Measurements from ENCODE around the gene GMPR. TPM values are rescaled to one million over a fixed set of nuclear protein-coding genes. Genes with fewer than 3 reads are reported as not detected.

The GMPR gene
- polyA plus RNA-seq (2013, experiment 1 of 2; ENCODE audit: insufficient read length): 1.5 TPM
- polyA plus RNA-seq (2013, experiment 2 of 2; ENCODE audit: insufficient read length): 2.9 TPM

DNA sequence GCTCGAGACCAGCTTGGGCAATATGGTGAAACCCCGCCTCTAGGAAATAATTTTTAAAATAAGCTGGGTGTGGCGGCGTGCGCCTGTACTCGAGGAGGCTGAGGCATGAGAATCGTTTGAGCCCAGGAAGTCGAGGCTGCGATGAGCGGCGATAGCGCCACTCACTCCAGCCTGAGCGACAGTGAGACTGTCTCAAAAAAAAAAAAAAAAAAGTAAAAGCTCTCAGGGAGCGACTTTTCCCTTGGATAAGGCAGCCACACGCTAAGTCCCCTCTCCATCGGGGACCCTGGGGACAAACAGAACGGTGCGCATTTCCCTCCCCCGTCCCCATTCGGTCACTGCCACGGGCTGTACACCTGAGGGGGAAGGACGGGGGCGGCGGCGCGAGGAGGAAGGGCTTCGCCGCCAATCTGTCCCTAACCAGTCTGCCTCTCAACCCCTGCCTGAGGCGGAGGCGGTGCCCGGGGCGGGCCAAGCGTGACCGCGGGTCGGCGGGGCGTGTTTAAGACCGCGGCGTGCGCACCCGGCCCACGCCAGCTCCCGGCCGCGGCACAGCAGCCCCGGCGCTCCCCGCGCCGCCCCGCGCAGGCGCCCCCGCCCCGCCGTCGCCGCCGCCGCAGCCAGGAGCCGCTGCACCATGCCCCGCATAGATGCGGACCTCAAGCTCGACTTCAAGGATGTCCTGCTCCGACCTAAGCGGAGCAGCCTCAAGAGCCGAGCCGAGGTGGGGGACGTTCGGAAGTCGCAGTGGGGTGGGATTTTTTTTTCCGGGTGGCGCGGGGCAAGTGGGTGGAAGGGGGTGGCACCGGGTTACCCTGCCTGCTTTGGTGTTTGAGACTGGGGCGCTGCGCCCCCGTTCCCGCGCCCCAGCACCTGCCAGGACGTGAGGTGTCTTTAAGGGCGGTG, at the start of gene GMPR:
Gene GMPR (plus strand): TSS at position 531 of the 906 bp plus-strand sequence. CDS start 107 bp downstream, at position 638.
- peak; percentile 42 for DNase-seq

DNA sequence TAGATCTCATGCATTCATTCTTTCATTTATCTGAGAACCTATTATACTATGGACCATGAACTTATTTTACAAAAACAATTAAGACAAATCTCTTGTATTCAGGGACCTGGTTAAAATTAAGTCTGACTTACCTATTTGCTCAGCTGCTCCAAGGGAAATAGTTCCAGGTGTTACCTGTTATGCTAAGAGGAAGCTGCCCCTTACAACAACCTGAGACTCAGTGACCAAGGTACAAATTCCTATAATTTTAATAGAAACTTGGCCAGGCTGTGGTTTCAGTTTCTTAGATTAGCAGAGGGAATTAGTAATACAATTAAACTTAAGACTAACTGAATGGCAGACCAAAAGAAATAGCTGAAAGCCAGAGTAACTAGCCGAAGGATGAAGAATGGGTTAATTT, 48.2 kb upstream of the GMPR start:
- no peak for DNase-seq

DNA sequence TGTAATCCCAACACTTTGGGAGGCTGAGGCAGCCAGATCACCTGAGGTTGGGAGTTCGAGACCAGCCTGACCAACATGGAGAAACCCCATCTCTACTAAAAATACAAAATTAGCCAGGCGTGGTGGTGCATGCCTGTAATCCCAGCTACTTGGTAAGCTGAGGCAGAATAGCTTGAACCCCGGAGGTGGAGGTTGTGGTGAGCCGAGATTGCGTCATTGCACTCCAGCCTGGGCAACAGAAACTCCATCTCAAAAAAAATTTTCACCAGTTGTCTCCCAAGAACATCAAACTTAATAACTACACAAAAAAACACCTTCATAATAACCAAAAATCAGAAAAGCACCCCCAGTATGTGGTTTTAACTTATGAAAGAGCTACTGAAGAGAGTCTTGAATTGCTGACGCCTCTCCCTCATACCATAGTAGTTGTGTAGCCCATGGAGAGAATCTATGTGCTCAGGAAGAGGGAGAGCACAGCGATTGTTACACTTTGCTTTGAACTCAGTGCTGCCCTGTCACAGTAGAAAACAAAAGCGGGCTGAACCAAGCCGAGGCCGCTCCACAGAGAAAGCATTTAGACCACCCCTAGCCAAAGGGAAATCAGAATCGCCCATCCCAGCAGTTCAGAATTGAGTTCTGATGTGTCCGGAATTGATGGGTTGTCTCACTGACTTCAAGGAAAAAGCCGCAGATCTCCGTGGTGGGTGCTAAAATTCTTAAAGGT, 42.0 kb upstream of the GMPR start:
- no peak for DNase-seq

DNA sequence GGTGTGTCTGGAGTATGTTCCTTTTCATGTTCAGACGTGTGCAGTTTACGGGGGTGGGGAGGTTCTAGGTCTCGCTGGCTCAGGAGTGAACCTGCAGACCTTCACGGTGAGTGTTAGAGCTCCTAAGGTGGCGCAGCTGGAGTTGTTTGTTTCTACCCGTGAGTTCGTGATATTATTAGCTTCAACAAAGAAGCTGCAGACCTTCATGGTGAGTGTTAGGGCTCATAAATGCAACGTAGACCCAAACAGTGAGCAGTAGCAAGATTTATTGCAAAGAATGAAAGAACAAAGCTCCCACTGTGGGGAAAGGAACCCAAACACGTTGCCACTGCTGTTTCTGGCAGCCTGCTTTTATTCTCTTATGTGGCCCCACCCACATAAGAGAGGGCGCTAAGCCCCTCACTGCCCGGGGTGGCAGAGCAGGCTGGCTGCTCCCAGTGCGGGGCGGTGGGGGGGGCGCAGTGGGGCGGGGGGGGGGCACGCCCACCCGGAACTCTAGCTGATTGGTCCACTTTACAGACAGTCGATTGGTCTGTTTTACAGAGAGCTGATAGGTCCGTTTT, 41.3 kb upstream of the GMPR start:
- no peak for DNase-seq

DNA sequence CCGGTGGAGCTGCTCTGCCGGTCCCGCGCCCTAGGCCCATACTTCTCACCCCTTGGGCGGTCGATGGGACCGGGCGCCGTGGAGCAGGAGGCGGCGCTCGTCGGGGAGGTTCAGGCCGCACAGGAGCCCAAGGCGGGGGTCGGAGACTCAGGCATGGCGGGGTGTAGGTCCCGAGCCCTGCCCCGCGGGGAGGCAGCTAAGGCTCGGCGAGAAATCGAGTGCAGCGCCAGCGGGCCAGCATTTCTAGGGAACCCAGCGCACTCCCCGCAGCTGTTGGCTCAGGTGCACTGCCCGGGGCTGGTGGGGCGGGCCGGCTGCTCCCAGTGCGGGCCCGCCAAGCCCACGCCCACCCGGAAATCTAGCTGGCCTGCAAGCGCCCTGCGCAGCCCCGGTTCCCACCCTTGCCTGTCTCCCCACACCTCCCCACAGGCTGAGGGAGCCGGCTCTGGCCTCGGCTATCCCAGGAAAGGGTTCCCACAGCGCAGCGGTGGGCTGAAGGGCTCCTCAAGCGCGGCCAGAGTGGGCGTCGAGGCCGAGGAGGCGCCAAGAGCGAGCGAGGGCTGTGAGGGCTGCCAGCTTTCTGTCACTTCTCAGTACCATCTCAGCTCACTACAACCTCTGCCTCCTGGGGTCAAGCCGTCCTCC, 40.2 kb upstream of the GMPR start:
- DNase-seq: no peak

DNA sequence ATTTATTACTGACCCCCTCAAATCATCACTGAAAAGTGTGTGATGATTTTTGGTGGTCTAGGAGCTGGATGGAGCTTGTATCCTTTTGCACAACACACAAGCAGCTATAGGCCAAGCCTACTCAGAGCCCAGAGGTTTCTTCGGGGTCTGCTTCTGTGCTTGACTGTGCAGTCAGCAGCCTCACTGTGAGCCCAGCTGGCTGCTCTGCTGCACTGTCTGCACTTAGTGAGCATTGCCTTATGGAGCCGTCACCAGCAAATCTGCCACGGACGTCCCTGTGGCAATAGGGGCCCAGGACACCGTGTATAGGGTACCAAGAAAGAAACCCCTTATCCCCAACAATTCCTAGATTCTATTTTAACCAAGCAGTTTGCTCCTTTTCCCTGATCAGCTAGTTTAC, 38.6 kb upstream of the GMPR start:
- DNase-seq: no peak

DNA sequence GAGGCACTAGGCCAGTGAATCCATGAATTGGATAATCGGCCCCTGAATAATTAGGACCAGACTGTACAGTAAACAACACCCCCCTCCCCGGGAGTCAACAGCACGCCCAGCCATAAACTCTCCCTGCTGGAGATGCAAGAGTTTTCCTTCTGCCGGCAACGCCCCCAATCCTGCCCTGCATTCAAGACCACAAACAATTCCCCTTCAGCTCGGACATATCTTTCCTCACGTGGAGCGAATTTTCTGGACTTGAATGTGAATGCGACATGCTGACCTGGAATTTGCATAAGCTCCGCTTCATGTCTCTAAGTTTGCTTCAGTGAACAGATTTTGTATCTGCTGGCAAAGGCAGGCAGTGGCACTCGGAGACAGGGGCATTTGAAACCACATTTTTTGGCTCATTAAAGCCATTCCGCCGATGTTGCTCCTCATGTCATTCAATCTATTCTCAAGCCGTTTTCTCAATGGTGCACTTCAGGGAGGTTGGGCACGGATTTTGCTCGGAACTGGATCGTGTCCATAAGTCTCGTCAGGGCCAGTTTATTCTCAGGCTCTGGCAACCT, 38.0 kb upstream of the GMPR start:
- peak; percentile 14 for DNase-seq

DNA sequence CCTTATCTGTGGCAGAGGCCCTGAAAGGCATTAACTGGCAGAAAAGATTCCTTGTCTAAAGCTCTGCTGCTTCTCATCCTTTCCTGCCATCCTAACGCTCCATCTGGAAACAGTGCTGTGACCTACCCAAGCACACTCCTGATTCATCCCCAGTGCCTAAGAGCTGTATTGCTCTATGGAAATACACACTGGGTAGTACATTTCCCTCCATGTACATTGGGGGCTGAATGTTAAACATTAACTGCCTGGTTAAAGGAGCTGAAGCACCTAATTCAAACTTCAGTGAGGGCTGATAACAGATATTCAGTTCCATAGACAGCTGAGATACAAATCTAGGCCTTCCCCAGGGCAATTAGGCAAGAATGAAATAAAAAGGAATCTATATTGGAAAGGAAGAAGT, 36.7 kb upstream of the GMPR start:
- DNase-seq: no peak

DNA sequence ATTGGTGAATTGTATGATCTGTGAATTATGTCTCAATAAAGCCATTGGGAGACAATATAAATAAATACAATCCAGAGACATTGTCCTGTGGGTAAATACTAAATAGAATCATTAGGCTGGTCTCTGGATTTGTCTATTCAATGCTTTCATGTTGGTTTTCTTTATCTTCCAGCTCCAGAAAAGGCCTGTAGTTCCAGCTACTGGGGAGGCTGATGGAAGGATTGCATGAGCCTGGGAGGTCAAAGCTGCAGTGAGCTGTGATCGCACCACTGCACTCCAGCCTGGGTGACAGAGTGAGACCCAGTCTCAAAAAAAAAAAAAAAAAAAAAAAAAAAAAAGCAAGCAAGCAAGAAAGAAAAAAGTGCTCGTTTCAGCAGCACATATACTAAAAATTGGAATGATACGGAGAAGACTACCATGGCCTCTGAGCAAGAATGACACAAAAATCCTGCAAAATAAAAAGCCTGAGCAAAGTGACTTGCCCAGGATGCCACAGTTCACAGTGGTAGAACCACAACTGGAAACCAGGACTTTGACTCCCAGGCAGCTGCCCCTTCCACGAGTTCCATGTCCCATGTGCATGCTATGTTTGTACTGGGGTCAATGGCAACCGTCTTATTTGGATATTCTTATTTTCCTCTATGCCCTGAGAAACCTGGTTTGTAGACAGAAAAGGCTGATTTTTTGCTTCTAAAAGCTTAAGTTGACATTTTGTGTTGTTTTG, 33.6 kb upstream of the GMPR start:
- no peak for DNase-seq

DNA sequence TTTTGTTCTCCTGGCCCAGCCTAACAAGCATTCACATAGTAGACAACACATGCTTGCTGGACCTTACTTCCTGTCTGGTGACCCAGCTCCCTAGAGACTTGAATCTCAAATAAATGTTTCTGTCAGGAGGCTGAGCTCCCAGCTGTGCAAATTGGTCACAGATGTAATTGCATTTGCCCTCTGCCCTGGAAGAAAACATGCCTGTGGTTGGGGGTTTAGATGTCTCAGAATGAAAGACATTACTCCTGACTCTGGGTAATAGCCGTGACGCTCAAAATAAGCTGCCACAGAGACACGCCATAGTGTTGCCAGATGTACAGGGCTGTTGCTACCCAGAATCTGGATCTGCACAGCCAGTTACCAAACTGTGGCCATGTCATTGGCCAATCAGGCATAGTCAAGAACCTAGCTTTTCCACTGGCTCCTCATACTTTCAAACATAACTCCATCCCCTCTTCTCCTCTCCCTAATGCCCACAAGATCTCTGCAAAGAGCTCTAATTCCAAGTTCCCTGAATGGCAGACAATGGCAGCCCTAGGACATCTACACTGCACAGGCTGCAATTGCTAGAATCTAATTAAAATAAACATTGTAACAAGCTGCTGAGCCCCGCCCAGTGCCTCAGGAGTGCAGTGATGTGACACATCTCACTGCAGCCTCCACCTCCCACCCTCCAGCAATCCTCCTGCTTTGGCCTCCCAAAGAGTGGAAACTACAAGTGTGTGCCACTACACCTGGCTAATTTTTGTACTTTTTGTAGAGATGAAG, 32.8 kb upstream of the GMPR start:
- DNase-seq: peak; percentile 96

DNA sequence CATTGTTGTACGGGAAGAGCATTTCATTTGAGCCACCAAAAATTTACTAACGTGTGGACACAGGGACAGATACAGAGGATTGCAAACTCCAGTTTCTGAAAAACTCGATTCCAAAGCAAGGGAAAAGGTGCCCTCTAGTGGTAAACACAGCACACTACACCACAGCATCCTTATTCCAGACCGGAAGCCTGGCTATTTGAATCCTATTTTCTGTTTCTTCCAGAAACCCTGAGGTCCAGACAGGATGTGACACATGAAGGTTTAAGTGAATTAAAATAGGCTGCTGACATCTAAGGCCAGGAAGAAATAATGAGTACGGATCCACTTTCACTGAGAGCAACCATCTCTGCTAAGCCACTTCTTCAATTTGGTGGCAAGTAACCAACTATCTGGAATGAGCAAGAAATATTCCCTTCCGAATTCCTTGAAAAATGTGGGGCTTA, 31.8 kb upstream of the GMPR start:
- peak; percentile 88 for DNase-seq

DNA sequence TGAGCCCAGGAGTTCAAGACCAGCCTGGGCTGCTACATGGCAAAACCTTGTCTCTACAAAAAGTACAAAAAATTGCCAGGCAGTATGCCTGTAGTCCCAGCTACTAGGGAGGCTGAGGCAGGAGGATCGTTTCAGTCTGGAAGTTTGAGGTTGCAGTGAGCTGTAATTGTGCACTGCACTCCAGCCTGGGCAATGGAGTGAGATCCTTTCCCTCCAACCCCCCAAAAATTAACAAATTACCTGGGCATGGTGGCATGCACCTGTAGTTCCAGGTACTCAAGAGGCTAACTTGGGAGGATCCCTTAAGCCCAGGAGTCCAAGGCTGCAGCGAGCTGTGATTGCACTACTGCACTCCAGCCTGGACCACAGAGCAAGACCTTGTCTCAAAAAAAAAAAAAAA, 29.4 kb upstream of the GMPR start:
- no peak for DNase-seq

DNA sequence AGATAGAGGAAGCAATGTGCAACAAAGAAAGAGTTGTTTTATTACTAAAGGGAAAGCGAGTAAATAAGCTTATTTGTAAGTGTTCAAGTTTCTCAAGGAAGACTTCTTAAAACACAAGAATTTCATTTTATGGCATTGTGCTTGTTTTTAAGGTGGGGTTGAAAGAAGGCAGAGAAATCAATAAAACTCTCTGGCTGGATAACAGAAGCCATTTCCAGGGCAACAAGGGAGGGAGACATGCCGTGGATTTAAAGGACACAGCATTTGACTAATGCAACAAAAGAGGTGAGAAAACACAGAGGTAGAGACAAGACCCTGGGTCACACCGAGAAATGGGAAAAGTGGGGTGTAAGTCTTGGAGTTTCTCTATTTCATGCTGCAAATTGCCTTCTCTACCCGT, 28.8 kb upstream of the GMPR start:
- no peak for DNase-seq

DNA sequence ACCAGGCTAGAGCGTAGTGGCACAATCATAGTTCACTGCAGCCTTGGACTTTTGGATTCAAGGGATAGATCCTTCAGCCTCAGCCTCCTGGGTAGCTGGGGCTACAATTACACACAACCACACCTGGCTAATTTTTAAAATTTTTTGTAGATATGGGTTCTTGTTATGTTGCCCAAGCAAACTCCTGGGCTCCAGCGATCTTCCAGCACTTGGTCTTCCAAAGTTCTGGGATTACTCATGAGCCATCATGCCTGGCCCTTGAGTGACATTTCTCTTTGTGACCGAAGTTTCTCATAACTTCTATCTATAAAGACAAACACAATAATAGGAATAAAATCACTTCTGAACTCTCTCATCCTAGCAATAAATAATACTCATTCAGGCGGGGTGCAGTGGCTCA, 26.1 kb upstream of the GMPR start:
- DNase-seq: no peak

DNA sequence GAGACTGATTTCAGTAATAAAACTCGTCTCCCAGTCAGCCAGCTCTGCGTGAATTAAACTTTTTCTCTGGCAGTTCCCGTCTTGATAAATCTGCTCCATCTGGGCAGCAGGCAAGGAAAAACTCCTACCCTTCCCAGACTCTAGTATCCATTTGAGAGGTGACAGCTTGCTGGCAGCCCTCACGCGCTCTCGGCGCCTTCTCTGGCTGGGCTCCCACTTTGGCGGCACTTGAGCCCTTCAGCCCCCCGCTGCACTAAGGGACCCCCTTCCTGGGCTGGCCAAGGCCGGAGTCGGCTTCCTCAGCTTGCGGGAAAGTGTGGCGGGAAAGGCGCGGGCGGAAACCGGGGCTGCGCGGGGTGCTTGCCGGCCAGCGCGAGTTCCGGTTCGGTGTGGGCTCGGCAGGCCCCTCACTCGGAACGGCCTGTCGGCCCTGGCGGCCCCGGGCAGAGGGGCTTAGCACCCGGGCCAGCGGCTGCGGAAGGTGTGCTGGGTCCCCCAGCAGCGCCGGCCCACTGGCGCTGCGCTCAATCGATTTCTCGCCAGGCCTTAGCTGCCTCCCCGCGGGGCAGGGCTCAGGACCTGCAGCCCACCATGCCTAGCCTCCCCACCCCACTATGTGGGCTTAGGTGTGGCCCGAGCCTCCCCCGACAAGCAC, 21.8 kb upstream of the GMPR start:
- DNase-seq: no peak

DNA sequence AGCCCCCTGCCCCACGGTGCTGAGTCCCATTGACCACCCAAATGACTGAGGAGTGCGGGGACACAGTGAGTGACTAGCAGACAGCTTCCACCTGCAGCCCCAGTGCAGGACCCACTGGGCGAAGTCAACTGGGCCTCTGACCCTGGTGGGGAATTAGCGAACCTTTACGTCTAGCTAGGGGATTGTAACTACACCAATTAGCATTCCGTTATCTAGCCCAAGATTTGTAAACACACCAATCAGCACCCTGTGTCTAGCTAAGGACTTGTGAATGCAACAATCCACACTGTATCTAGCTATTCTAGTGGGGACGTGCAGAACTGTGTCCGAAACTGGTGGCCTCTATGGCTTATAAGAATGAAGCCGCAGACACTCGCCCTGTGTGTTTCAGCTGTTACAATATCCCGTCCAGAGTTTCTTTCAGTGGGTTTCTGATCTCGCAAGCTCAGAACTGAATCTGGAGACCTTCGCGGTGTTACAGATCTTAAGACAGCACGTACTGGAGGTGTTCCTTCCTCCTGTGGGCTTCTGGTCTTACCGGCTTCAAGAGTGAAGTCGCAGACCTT, 21.1 kb upstream of the GMPR start:
- no peak for DNase-seq

DNA sequence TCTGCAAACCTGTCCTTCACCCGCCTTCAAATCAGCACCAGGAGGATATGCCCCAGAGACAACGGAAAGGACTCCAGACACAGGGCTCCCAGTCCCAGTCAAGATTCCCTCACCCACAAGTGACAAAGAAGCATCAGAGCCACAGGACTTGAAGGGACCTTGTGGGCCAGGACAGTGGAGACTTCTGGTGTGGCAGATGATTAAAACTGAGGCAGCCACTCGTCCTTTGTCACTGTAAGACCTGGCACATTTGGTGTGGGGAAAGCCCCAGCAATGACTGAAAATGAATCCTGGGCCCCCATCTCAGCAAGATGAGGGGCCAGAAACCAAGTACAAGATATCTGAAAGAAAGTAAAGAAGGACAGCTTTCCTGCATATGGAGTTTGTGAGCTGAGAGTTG, 15.6 kb upstream of the GMPR start:
- DNase-seq: no peak

DNA sequence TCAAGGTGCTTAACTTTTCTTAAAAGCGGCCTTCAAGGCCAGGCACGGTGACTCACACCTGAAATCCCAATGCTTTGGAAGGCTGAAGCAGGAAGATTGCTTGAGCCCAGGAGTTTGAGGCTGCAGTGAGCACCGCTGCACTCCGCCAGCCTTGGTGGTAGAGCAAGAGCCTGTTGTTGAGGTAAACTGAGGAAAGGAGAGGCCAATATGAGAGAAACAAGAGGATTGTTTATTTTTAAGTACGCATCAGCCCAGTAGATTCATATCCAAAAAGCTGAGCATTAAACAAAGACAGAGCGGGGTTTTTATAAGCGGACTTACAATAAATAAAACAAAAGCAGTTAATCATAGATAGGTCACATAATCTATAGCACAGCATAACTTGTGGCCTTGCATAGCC, 15.0 kb upstream of the GMPR start:
- DNase-seq: no peak

DNA sequence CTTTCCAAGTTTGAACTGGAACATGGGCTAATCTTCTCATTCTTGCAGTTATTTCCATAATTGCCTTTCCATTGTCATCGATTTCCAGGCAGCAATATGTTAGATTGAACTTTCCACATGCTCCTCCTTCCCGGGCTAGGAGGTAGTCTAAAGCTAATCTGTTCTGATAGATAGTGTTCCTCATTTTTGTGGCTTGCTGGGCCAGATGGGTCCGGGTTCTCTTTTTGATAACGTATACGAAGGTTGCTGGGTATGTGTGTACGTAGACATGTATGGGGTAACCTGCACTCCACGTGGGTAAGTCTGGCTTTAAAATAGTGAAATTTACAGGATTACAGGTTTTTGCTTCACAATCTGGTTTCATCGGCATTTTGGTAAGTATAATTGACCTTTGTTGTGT, 14.0 kb upstream of the GMPR start:
- DNase-seq: no peak

All from fibroblast of skin of scalp (primary cell).